Activated CD4-positive, alpha-beta memory T cell treated with anti-CD3 and anti-CD28 coated beads for 36 hours (primary cell): ENCODE results near the gene GSTM4. TPM values are rescaled to one million over a fixed set of nuclear protein-coding genes. Genes with fewer than 3 reads are reported as not detected.

ENCODE experiments used
- CTCF ChIA-PET: fragments of 350-600 bp; sonication (Branson Sonifier 250); formaldehyde crosslinking; loops from one replicate; lab custom pipeline; 2021; ENCODE audit warnings: antibody characterized with exemption, inconsistent platforms; lab: Charles Lee
- POLR2A ChIA-PET: fragments of 350-600 bp; sonication (Branson Sonifier 250); formaldehyde crosslinking; loops from one replicate; lab custom pipeline; 2021; ENCODE audit warnings: antibody characterized with exemption; lab: Charles Lee
- DNase-seq: peaks from one replicate; pipeline ENCODE4 v3.0.0-alpha.2; 2020
- H3K27ac Mint-ChIP-seq: one replicate; pipeline ENCODE4 v1.8.0; 2021; ENCODE audit warnings: mixed read lengths
- H3K27me3 Mint-ChIP-seq: one replicate; pipeline ENCODE4 v1.8.0; 2021; ENCODE audit warnings: mixed read lengths
- H3K36me3 Mint-ChIP-seq: one replicate; pipeline ENCODE4 v1.8.0; 2021; ENCODE audit warnings: mixed read lengths
- H3K4me1 Mint-ChIP-seq: one replicate; pipeline ENCODE4 v1.8.0; 2021; ENCODE audit warnings: low read depth, mixed read lengths
- H3K4me3 Mint-ChIP-seq: one replicate; pipeline ENCODE4 v1.8.0; 2021; ENCODE audit warnings: mild to moderate bottlenecking, mixed read lengths
- H3K9me3 Mint-ChIP-seq: one replicate; pipeline ENCODE4 v1.8.0; 2021; ENCODE audit warnings: mixed read lengths
- intact Hi-C: fragments of 100-400 bp; cut with micrococcal nuclease; formaldehyde crosslinking; loops from one replicate; pipeline ENCODE4 v1.15.1; 2023
- total RNA-seq, 2 experiments: library from RNA; stranded (reverse); gene quantifications; one replicate each; pipeline ENCODE4 v1.2.3, GENCODE V29; 2021

The GSTM4 gene
- total RNA-seq, 2 experiments from 2014 or later: 8.2 to 12.0 TPM

DNA sequence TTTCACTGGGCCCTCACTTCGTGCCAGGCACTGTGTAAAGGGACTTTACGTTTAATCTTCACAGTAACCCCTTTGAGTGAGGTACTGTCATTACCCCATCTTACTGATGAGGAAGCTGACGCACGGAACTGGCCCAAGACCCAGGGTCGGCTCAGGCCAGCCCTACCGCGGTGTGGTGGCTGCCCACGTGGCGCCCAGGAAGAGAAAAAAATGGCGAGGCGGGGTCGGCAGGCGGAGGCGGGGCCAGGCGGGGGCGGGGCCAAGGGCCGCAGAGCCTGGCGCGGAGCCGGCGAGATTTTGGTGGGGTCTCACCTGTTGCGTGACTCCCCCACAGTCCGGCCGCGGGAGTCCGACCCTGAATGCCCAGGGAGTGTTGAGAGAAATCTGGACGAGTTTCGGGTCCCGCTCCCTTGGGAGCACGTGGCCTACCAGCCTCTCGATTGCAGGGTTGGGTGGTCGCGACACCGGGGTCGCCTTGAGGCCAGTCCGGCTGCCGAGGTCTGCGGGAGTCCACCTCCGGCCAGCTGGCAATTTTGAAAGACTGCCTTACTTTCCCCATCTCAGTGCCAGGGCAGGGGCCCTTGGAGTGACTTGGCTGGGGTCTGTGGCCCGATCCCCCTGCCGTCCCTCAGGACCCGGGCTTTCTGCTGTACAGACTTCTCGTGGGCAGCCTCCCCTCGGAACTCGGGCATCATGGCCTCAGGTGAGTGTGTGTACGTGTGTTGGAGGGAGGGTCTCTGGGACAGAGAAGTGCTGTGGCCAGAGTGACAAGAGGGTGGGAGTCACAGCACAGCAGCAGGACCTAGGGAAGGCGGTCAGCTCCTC, 36.1 kb upstream of the GSTM4 start, which contains the start of the genes AMPD2 and GNAT2:
Gene AMPD2 (plus strand): TSS at position 262 of the 825 bp plus-strand sequence. CDS start 1,339 bp downstream, outside the sequence.
Gene GNAT2 (minus strand): TSS at position 41 of the 825 bp plus-strand sequence. CDS start 6,746 bp downstream, outside the sequence.
- peak; percentile 88 for DNase-seq
- intact Hi-C loops: loop anchor here (2.0 to 5.0 kb wide), 5 partner anchors 21 to 719 kb away; partner anchors contain the start of genes CYB561D1, PSRC1 and RBM15
- peaks cover 61% of the 10 kb centered on the region for H3K4me1 Mint-ChIP-seq
- CTCF ChIA-PET: interaction anchor here (0.7 to 6.1 kb wide), 11 partner anchors 11 to 415 kb away, joined by 3 to 34 read pairs (median 4); partner anchors contain the start of genes GNAI3, PSMA5 and STRIP1
- peaks cover 1% of the 10 kb centered on the region for H3K36me3 Mint-ChIP-seq
- H3K4me3 Mint-ChIP-seq: peak within 1 kb of the TSS; percentile 98
- H3K9me3 Mint-ChIP-seq: no peaks in the 10 kb centered on the region
- POLR2A ChIA-PET: interaction anchor here (0.8 to 2.8 kb wide), 8 partner anchors 14 to 365 kb away, joined by 3 to 35 read pairs (median 4); partner anchors contain the start of genes AHCYL1, ATXN7L2, GNAI3 and GSTM4
- H3K27ac Mint-ChIP-seq: peak within 1 kb of the TSS; percentile 96
- no peaks in the 10 kb centered on the region for H3K27me3 Mint-ChIP-seq

DNA sequence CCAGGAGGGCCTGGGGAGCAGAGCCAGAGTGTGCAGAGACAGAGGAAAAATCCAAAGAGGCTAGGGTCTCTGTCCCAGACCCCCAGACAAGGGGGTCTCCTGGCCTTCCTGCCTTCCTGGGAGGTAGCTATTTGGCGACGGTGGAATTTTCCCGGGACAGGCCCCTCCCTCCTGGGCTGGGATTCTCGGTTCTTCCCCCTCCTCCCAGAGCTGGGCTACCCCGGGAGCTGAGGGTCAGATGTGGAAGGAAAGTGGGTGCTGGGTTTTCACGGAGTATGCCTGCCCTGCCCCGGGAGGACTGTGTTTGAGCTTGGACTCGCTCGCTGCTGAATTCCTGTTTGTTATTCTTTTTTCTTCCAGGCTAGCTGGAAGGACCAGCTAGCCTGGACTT, 35.5 kb upstream of the GSTM4 start:
- H3K27ac Mint-ChIP-seq: peak overlapping the region; percentile 96
- intact Hi-C loops: loop anchor here (2.0 to 5.0 kb wide), 3 partner anchors 118 to 718 kb away; partner anchors contain the start of genes PSRC1 and RBM15
- peaks cover 61% of the 10 kb centered on the region for H3K4me1 Mint-ChIP-seq
- H3K27me3 Mint-ChIP-seq: no peaks in the 10 kb centered on the region
- ChIA-PET POLR2A (interaction anchor here (1.0 to 2.8 kb wide), 4 partner anchors 35 to 137 kb away, joined by 4 to 35 read pairs (median 4); partner anchors contain the start of genes ATXN7L2, GNAI3 and GSTM4), CTCF (interaction anchor here (0.7 to 6.1 kb wide), 9 partner anchors 10 to 414 kb away, joined by 3 to 34 read pairs (median 6); partner anchors contain the start of genes GNAI3, PSMA5 and STRIP1)
- DNase-seq: no peak
- H3K9me3 Mint-ChIP-seq: no peaks in the 10 kb centered on the region
- peaks cover 1% of the 10 kb centered on the region for H3K36me3 Mint-ChIP-seq
- H3K4me3 Mint-ChIP-seq: peak overlapping the region; percentile 98

GRCh38 chr1:109620841-109621286, 35.0 kb upstream of the GSTM4 start:
- Mint-ChIP-seq H3K27ac (peak overlapping the region; percentile 96), H3K27me3 (no peaks in the 10 kb centered on the region), H3K4me3 (peak overlapping the region; percentile 98), H3K4me1 (peaks cover 58% of the 10 kb centered on the region), H3K36me3 (peaks cover 1% of the 10 kb centered on the region), H3K9me3 (no peaks in the 10 kb centered on the region)
- peak; percentile 98 for DNase-seq
- intact Hi-C loops: loop anchor here (1.0 to 5.0 kb wide), 5 partner anchors 73 to 718 kb away; partner anchors contain the start of genes GNAI3, PSMA5, PSRC1 and RBM15
- ChIA-PET CTCF (interaction anchor here (1.0 to 6.1 kb wide), 6 partner anchors 10 to 414 kb away, joined by 3 to 34 read pairs (median 10); partner anchors contain the start of genes GNAI3 and STRIP1), POLR2A (interaction anchor here (1.0 to 2.8 kb wide), 3 partner anchors 72 to 137 kb away, joined by 4 to 35 read pairs (median 4); partner anchors contain the start of genes ATXN7L2 and GNAI3)

DNA sequence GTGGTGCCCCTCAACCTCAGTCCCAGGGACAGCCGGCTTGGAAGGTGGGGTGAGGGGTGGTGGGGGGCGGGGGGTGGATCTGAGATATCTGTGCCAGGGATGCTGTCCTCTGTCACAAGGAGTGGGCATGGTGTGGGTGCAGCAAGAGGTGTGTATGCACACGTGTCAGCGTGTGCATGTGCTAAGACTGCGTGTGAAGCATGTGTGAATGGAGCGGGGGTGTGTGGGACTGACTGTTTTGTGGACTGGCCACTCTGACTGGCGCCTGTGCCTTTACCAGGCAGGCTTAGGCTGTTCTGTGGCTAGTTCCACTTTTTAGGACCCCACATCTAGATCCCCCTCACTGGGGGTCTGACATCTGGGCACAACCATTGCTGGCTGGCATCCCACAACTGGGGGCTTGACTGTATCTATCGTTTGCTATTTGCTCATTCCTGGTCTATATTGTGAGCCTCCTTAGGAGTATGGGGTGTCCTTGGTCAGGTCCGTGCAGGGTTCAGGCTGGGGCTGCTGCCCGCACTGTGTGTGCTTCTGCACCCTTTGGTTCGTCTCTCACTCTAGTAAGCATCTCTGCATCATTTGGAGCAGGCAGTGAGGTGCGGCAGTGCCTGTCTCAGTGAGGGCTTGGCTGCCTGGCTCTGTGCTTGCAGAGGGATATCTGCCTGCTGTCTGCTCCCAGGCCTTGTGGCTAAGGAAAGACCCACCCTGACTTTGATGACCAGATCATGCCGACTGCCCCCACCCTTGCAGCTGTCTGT, 34.3 kb upstream of the GSTM4 start:
- Mint-ChIP-seq H3K27me3 (no peaks in the 10 kb centered on the region), H3K27ac (peak overlapping the region; percentile 96), H3K4me1 (peaks cover 51% of the 10 kb centered on the region), H3K9me3 (no peaks in the 10 kb centered on the region), H3K4me3 (peak overlapping the region; percentile 98), H3K36me3 (peaks cover 7% of the 10 kb centered on the region)
- intact Hi-C loops: loop anchor here (1.0 to 5.0 kb wide), 5 partner anchors 73 to 717 kb away; partner anchors contain the start of genes GNAI3, PSMA5, PSRC1 and RBM15
- ChIA-PET CTCF (interaction anchor here (0.8 to 3.6 kb wide), 4 partner anchors 9 to 131 kb away, joined by 3 to 17 read pairs (median 6); no protein-coding TSS in a partner anchor), POLR2A (interaction anchor here (2.8 kb wide), 1 partner anchor 73 kb away, joined by 35 read pairs; the partner anchor contains the start of gene GNAI3)
- peak; percentile 57 for DNase-seq

GRCh38 chr1:109622137-109622892, 33.6 kb upstream of the GSTM4 start:
- peak overlapping the region; percentile 85 for H3K27ac Mint-ChIP-seq
- POLR2A ChIA-PET: no interaction called here
- no peaks in the 10 kb centered on the region for H3K27me3 Mint-ChIP-seq
- H3K9me3 Mint-ChIP-seq: no peaks in the 10 kb centered on the region
- CTCF ChIA-PET: interaction anchor here (0.8 to 3.6 kb wide), 4 partner anchors 8 to 132 kb away, joined by 3 to 17 read pairs (median 6); no protein-coding TSS in a partner anchor
- peaks cover 44% of the 10 kb centered on the region for H3K4me1 Mint-ChIP-seq
- peak overlapping the region; percentile 98 for H3K4me3 Mint-ChIP-seq
- H3K36me3 Mint-ChIP-seq: peaks cover 7% of the 10 kb centered on the region
- DNase-seq: no peak
- intact Hi-C loops: loop anchor here (5.0 kb wide), 2 partner anchors 120 to 340 kb away; partner anchors contain the start of gene PSRC1

- POLR2A ChIA-PET: no interaction called here
- H3K36me3 Mint-ChIP-seq: peaks cover 13% of the 10 kb centered on the region
- intact Hi-C loops: loop anchor here (5.0 kb wide), 2 partner anchors 121 to 341 kb away; partner anchors contain the start of gene PSRC1
Measured at GRCh38 chr1:109622895-109623294, 33.0 kb upstream of the GSTM4 start.

DNA sequence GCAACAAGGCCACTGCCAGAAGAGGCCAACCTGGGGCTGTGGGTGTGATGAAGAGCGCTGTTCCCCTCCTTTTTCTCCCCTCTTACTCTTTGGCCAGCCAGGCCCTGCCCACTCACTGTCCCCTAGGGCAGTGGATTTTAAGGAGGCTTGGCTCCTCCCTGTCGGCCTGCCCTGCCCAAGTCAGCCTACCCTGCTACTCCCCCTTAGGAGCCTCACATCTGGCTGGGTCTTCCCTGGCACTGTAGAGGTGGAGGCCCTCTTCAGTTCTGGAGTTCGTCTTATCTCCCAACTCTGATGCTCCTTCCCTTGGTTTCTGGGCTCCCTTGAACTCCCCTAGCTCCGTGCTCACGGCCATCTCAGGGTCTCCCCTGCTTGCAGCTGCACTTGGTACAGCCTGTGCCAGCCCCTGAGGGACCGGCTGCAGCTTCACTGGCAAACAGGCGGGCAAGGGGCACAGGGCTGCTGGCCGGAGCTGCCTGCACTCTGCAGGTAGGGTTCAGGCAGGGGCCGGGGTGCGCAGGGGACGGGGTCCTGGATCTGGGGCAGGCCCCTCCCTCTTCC, 32.2 kb upstream of the GSTM4 start:
- peak overlapping the region; percentile 58 for H3K27ac Mint-ChIP-seq
- intact Hi-C loops: loop anchor here (5.0 kb wide), 2 partner anchors 121 to 341 kb away; partner anchors contain the start of gene PSRC1
- H3K36me3 Mint-ChIP-seq: peaks cover 18% of the 10 kb centered on the region
- no peak overlapping the region for H3K4me3 Mint-ChIP-seq
- no peak for DNase-seq
- no peaks in the 10 kb centered on the region for H3K27me3 Mint-ChIP-seq
- no peaks in the 10 kb centered on the region for H3K9me3 Mint-ChIP-seq
- ChIA-PET CTCF (interaction anchor here (1.0 to 4.4 kb wide), 5 partner anchors 17 to 361 kb away, joined by 3 to 29 read pairs (median 5); partner anchors contain the start of gene AHCYL1), POLR2A (interaction anchor here (1.2 kb wide), 1 partner anchor 75 kb away, joined by 4 read pairs; no protein-coding TSS in a partner anchor)
- H3K4me1 Mint-ChIP-seq: peaks cover 35% of the 10 kb centered on the region

More at GRCh38 chr1:109622895-109623294, 33.0 kb upstream of the GSTM4 start:
- Mint-ChIP-seq H3K9me3 (no peaks in the 10 kb centered on the region), H3K27me3 (no peaks in the 10 kb centered on the region), H3K27ac (peak overlapping the region; percentile 54), H3K4me3 (no peak overlapping the region), H3K4me1 (peaks cover 38% of the 10 kb centered on the region)
- DNase-seq: no peak
- CTCF ChIA-PET: interaction anchor here (1.2 kb wide), 1 partner anchor 18 kb away, joined by 8 read pairs; no protein-coding TSS in a partner anchor

DNA sequence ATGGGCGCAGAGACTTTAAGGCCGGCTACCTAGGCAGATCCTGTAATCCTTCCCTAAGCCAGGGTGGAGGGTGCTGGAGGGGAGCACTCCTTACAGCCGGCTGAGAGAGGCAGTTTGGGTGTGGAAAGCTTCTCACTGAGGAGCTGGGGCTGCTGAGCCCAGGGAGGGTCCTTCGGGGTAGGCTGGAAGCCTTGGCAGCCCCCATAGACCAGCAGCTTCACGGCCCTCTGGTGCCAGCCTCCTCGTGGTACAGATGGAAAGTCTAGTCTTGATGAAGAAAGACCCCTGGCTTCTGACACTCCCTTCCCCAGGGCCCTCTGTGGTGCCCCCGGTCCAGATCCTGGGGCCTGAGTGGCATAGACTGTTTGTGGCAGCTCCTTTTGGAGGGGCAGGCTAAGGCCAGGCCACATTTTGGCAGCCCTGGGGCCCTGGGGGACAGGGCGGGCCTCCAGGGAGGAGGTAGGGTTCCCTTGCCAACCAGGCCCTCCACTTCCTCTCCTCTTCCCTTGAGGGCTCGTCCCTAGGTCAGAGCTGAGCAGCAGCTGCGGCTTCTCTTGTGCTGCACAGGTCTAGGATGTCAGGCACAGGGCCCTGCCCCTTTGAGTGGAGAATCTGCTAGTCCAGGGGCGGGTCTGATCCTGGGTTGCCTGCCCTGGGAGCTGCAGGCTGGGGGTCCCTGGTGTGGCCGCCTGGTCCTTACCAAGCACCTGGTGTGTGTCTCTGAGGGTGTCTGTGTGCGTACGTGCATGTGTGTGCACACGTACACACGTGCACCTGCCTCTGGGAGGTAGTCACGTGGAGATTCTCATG, 31.5 kb upstream of the GSTM4 start:
- Mint-ChIP-seq H3K4me1 (peaks cover 29% of the 10 kb centered on the region), H3K4me3 (no peak overlapping the region), H3K36me3 (peaks cover 20% of the 10 kb centered on the region), H3K27ac (no peak overlapping the region), H3K27me3 (no peaks in the 10 kb centered on the region), H3K9me3 (no peaks in the 10 kb centered on the region)
- ChIA-PET POLR2A (interaction anchor here (1.2 kb wide), 1 partner anchor 75 kb away, joined by 4 read pairs; no protein-coding TSS in a partner anchor), CTCF (interaction anchor here (1.0 to 4.4 kb wide), 5 partner anchors 16 to 360 kb away, joined by 3 to 29 read pairs (median 5); partner anchors contain the start of gene AHCYL1)
- intact Hi-C loops: loop anchor here (5.0 kb wide), 2 partner anchors 122 to 342 kb away; partner anchors contain the start of gene PSRC1
- no peak for DNase-seq

DNA sequence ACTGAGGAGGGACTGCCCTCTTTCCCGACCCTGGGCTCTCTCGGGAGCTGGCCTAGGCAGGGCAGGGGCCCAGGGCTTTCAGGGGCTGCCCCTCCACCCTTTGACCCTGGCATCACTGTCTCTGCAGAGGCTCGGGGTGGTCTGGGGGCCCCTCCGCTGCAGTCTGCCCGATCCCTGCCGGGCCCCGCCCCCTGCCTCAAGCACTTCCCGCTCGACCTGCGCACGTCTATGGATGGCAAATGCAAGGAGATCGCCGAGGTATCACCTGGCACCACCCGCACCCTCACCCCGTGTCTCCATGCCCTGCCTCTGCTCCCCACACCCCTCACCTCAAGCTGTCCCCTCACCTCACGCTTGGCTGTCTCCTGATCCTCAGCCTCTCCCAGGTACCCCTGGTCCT, 30.7 kb upstream of the GSTM4 start:
- intact Hi-C loops: no loop called here
- Mint-ChIP-seq H3K4me1 (peaks cover 29% of the 10 kb centered on the region), H3K9me3 (no peaks in the 10 kb centered on the region), H3K4me3 (no peak overlapping the region), H3K36me3 (peaks cover 24% of the 10 kb centered on the region), H3K27me3 (no peaks in the 10 kb centered on the region), H3K27ac (no peak overlapping the region)
- ChIA-PET CTCF (interaction anchor here (1.6 to 4.4 kb wide), 2 partner anchors 15 to 79 kb away, joined by 7 to 29 read pairs; no protein-coding TSS in a partner anchor), POLR2A (no interaction called here)
- DNase-seq: no peak
